ENCODE measurements around the gene AZIN2. TPM values are rescaled to one million over a fixed set of nuclear protein-coding genes. Genes with fewer than 3 reads are reported as not detected.

AZIN2 gene
- total and polyA plus RNA-seq, 9 of the 15 experiments (the other 6 are each of a cell fraction or from before 2014, with no cell fraction given), result 0.06 to 0.91 (median 0.42) TPM; not detected in 2

GRCh38 chr1:33055210-33056008 lies 25.5 kb upstream of the AZIN2 start (continued):
- TF ChIP-seq MAFG (tag; conservative IDR thresholded peaks at IDR 0.05) (no peak), ZNF717 (CRISPR knock-in tag; IDR thresholded peaks at IDR 0.05) (no peak), ATF1 (CRISPR knock-in tag; IDR thresholded peaks at IDR 0.05) (no peak), ATF1 (tag; IDR thresholded peaks at IDR 0.05) (peak; percentile 64; the same call in 1 of the 2 replicates), KDM1A (IDR thresholded peaks at IDR 0.05) (peak in 1 of 2 experiments; percentile 50; a peak in 1 of 4 replicates), TRIM28 (IDR thresholded peaks at IDR 0.05) (no peak), CREM (IDR thresholded peaks at IDR 0.05; ENCODE audit: low read depth) (peak; percentile 60; the same call in 1 of the 2 replicates), NR2C1 (IDR thresholded peaks at IDR 0.05) (peak; percentile 49; the same call in 1 of the 2 replicates), NR2C1 (tag; IDR thresholded peaks at IDR 0.05) (peak; percentile 84), ARHGAP35 (IDR thresholded peaks at IDR 0.05; ENCODE audit: partially characterized antibody) (peak; percentile 75), SMARCE1 (IDR thresholded peaks at IDR 0.05) (0 out of 2 replicates have a peak, but pooled peaks have one; percentile 20), DACH1 (IDR thresholded peaks at IDR 0.05; ENCODE audit: partially characterized antibody) (peak; percentile 63), ESRRA (IDR thresholded peaks at IDR 0.05; ENCODE audit: borderline replicate concordance, low read depth) (peak; percentile 94), DNMT1 (IDR thresholded peaks at IDR 0.05) (no peak), BCL6 (CRISPR knock-in tag; IDR thresholded peaks at IDR 0.05) (0 out of 2 replicates have a peak, but pooled peaks have one; percentile 9), RNF2 (IDR thresholded peaks at IDR 0.05) (peak; percentile 54; the same call in 1 of the 2 replicates), SMARCA5 (IDR thresholded peaks at IDR 0.05) (0 out of 2 replicates have a peak, but pooled peaks have one; percentile 32), XRCC4 (IDR thresholded peaks at IDR 0.05; ENCODE audit: extremely low read depth, insufficient read depth, insufficient read length) (no peak), PRPF4 (IDR thresholded peaks at IDR 0.05; ENCODE audit: insufficient read depth, low read depth, low read length, poor library complexity, severe bottlenecking) (no peak), MYNN (IDR thresholded peaks at IDR 0.05) (0 out of 2 replicates have a peak, but pooled peaks have one; percentile 31), MYNN (CRISPR knock-in tag; IDR thresholded peaks at IDR 0.05) (no peak), NRF1 (conservative IDR thresholded peaks at IDR 0.05 in 1 of 2, IDR thresholded peaks at IDR 0.05 in 1 of 2) (peak; percentile 54 to 61), XRCC5 (IDR thresholded peaks at IDR 0.05; ENCODE audit: low read depth, low read length) (peak; percentile 70), POLR3A (IDR thresholded peaks at IDR 0.05; ENCODE audit: borderline replicate concordance, extremely low read depth, insufficient read depth, insufficient read length) (no peak), STAT6 (CRISPR knock-in tag; IDR thresholded peaks at IDR 0.05) (no peak), YY1 (IDR thresholded peaks at IDR 0.05; ENCODE audit: borderline replicate concordance in 1 of 3, control insufficient read depth in 1 of 3, extremely low read depth in 1 of 3, insufficient read depth in 3 of 3, insufficient read length in 1 of 3, insufficient replicate concordance in 2 of 3, low read depth in 1 of 3, low read length in 2 of 3) (peak in 1 of 3 experiments; percentile 60)
- TF ChIP-seq, protein P1, sequence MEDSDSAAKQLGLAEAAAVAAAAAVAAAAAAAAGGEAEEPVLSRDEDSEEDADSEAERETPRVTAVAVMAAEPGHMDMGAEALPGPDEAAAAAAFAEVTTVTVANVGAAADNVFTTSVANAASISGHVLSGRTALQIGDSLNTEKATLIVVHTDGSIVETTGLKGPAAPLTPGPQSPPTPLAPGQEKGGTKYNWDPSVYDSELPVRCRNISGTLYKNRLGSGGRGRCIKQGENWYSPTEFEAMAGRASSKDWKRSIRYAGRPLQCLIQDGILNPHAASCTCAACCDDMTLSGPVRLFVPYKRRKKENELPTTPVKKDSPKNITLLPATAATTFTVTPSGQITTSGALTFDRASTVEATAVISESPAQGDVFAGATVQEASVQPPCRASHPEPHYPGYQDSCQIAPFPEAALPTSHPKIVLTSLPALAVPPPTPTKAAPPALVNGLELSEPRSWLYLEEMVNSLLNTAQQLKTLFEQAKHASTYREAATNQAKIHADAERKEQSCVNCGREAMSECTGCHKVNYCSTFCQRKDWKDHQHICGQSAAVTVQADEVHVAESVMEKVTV (CRISPR knock-in tag; IDR thresholded peaks at IDR 0.05), result peak; percentile 82

Measured in K562 (cell line).